ENCODE measurements around the gene PI16.

DNA sequence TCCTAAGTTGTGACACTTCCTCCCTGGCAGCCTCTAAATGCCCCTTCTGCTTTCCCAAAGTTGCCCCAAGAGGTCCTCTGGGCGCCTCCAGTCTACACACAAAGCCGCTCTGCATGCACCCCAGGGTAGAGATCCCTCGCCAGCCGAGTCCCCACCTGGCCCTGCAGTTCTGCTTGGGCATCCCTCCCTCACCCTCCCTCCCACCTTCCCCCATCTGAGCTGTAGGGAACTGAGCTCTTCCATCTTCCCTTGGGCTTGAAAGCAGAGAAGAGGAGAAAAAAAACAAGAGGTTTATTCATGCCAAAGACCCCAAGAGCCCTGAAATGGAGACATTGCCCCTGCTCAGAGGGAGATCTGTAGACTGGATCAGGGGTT, 45.2 kb downstream of the PI16 start:
- TF ChIP-seq EZH2 (IDR thresholded peaks at IDR 0.05; ENCODE audit: borderline replicate concordance, low read length), result no peak
- TF ChIP-seq, protein P1, sequence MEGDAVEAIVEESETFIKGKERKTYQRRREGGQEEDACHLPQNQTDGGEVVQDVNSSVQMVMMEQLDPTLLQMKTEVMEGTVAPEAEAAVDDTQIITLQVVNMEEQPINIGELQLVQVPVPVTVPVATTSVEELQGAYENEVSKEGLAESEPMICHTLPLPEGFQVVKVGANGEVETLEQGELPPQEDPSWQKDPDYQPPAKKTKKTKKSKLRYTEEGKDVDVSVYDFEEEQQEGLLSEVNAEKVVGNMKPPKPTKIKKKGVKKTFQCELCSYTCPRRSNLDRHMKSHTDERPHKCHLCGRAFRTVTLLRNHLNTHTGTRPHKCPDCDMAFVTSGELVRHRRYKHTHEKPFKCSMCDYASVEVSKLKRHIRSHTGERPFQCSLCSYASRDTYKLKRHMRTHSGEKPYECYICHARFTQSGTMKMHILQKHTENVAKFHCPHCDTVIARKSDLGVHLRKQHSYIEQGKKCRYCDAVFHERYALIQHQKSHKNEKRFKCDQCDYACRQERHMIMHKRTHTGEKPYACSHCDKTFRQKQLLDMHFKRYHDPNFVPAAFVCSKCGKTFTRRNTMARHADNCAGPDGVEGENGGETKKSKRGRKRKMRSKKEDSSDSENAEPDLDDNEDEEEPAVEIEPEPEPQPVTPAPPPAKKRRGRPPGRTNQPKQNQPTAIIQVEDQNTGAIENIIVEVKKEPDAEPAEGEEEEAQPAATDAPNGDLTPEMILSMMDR (conservative IDR thresholded peaks at IDR 0.05 in 1 of 2, IDR thresholded peaks at IDR 0.05 in 1 of 2; ENCODE audit: extremely low read depth in 1 of 2, insufficient read depth in 1 of 2, low read depth in 1 of 2, low read length in 2 of 2), result no peak
